Large intestine (tissue), 3 donors: ENCODE data around the gene DIP2C. TPM values are rescaled to one million over a fixed set of nuclear protein-coding genes. Genes with fewer than 3 reads are reported as not detected.
"Not testable (repeated sequence)": the region's sequence is repeated elsewhere in the genome, so short reads cannot be mapped to it uniquely, and the experiment has no call there.

ENCODE experiments used
- DNase-seq, 2 donors: peaks; one replicate each; pipeline versions ENCODE4 v3.0.0 to v3.0.0-alpha.2; 2013
- H3K27ac ChIP-seq: one replicate; pipeline ENCODE4 v1.5.1; 2013; ENCODE audit warnings: low read length
- H3K27me3 ChIP-seq: 2 replicates; pipeline ENCODE4 v1.6.1; 2013; ENCODE audit warnings: low read length; ENCODE audit not compliant: control insufficient read depth, insufficient read depth
- H3K36me3 ChIP-seq: 2 replicates; pipeline ENCODE4 v1.6.1; 2013; ENCODE audit warnings: low read length; ENCODE audit not compliant: control insufficient read depth, insufficient read depth
- H3K4me1 ChIP-seq: one replicate; pipeline ENCODE4 v1.6.1; 2013; ENCODE audit warnings: low read length; ENCODE audit not compliant: control insufficient read depth, insufficient read depth
- H3K4me3 ChIP-seq: one replicate; pipeline ENCODE4 v1.5.1; 2013; ENCODE audit warnings: low read length
- H3K9me3 ChIP-seq: one replicate; pipeline ENCODE4 v1.6.1; 2013; ENCODE audit warnings: mild to moderate bottlenecking, low read depth, low read length, moderate library complexity; ENCODE audit not compliant: control insufficient read depth
- WGBS: methylation state at CpG from one replicate; pipeline ENCODE4 v1.1.5; 2013; ENCODE audit warnings: low lambda C conversion rate; ENCODE audit not compliant: insufficient coverage; 5-methylcytosine and 5-hydroxymethylcytosine counted together
- polyA plus RNA-seq: library from polyadenylated mRNA; unstranded; fragments of 120-200 nt; gene quantifications from one replicate; pipeline ENCODE4 v1.2.1, GENCODE V29; 2013

Gene DIP2C
- polyA plus RNA-seq, 1 donor: 16.5 TPM

DNA sequence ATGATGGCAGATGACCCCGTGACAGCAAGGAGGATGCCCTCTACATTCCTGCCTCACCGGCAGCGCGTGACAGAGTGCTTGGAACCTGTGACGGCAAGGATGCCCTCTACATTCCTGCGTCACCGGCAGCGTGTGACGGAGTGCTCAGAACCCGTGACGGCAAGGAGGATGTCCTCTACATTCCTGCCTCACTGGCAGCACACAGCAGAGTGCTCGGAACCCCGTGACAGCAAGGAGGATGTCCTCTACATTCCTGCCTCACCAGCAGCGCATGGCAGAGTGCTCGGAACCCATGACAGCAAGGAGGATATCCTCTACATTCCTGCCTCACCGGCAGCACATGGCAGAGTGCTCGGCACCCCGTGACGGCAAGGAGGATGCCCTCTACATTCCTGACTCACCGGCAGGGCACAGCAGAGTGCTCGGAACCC lies 231.0 kb downstream of the DIP2C start:
- Histone ChIP-seq H3K27me3 (no peaks in the 10 kb centered on the region), H3K9me3 (no peaks in the 10 kb centered on the region), H3K4me3 (no peak overlapping the region), H3K27ac (no peak overlapping the region), H3K4me1 (no peaks in the 10 kb centered on the region), H3K36me3 (peaks cover 10% of the 10 kb centered on the region)
- WGBS: no CpG with 5 or more reads among the region's 21 CpGs
- no peak for DNase-seq

DNA sequence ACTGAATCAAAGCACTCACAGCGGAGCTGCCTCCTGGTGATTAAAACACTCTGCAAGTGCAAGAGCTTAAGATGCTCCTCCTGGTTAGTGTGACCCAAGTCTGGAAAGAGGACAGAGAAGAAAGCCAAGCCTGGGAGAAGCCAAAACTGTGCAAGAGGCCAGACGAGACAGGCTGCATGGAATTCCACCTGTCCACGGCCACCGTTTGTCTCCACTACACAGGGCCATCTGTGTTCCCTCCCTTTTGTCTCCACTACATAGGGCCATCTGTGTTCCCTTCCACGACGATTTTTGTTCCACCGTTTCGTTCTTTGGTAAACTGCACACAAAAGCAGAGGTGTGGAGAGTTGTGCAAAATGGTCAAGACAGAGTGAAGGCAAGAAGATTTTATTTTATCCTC lies 233.0 kb downstream of the DIP2C start:
- DNase-seq: no peak
- Histone ChIP-seq H3K27ac (no peak overlapping the region), H3K4me1 (no peaks in the 10 kb centered on the region), H3K4me3 (no peak overlapping the region), H3K9me3 (no peaks in the 10 kb centered on the region), H3K36me3 (peaks cover 12% of the 10 kb centered on the region), H3K27me3 (no peaks in the 10 kb centered on the region)
- 80% methylated on average over 3 of the region's 8 CpGs for WGBS

GRCh38 chr10:454860-455259 lies 234.6 kb downstream of the DIP2C start:
- H3K36me3 ChIP-seq: peaks cover 11% of the 10 kb centered on the region
- H3K27me3 ChIP-seq: no peaks in the 10 kb centered on the region
- DNase-seq: no peak
- WGBS: no CpG with 5 or more reads among the region's 5 CpGs
- H3K4me3 ChIP-seq: no peak overlapping the region
- H3K27ac ChIP-seq: no peak overlapping the region
- H3K9me3 ChIP-seq: no peaks in the 10 kb centered on the region
- no peaks in the 10 kb centered on the region for H3K4me1 ChIP-seq

DNA sequence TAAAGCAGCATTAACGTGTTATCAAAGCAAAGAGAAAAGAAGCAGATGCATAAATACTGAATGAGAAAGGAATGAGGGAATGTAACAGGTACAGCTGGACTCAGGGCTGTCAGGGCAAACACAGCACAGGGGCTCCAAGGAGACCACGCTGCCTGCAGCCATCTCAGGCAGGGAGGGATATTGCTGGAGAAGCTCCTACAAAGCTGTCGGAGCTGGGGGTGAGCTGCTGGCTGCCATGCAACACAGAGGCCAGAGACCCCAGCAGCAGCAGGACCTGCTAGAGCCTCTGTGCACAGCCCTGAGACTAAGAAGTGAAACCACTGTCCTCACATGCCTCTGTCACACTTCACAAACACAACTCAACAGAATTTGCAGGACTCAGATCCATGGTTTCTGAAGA lies 235.8 kb downstream of the DIP2C start:
- Histone ChIP-seq H3K4me3 (no peak overlapping the region), H3K27me3 (no peaks in the 10 kb centered on the region), H3K9me3 (no peaks in the 10 kb centered on the region), H3K36me3 (peaks cover 2% of the 10 kb centered on the region), H3K4me1 (no peaks in the 10 kb centered on the region), H3K27ac (no peak overlapping the region)
- DNase-seq: no peak
- WGBS: 78% methylated on average over 1 of the region's 3 CpGs

- Histone ChIP-seq H3K36me3 (peaks cover 2% of the 10 kb centered on the region), H3K9me3 (no peaks in the 10 kb centered on the region), H3K4me3 (no peak overlapping the region), H3K27ac (no peak overlapping the region), H3K27me3 (no peaks in the 10 kb centered on the region), H3K4me1 (no peaks in the 10 kb centered on the region)
- 50% methylated on average over 1 of the region's 24 CpGs for WGBS
- DNase-seq: no peak
Measured at GRCh38 chr10:452512-453426, 236.7 kb downstream of the DIP2C start.

DNA sequence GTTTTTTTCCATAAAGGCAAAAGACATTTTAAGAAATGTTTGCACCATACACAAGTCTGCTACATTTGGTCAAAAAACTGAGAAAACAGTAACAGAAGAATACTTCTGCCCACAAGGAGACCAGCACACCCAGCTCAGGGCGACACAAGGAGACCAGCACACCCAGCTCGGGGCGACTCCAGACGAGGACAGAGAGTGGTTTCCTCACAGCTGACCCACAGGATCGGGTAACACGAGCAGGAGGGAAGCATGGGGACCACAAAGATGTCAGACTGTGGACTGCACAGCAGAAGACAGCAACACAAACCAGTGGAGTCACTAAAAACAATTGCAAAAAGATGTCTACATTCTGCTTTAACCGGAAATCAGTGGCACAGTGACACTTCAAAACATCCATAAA lies 237.6 kb downstream of the DIP2C start:
- Histone ChIP-seq H3K27ac (no peak overlapping the region), H3K27me3 (no peaks in the 10 kb centered on the region), H3K4me3 (no peak overlapping the region), H3K36me3 (peaks cover 2% of the 10 kb centered on the region), H3K4me1 (no peaks in the 10 kb centered on the region), H3K9me3 (no peaks in the 10 kb centered on the region)
- 80% methylated on average over 2 of the region's 7 CpGs for WGBS
- DNase-seq: no peak

DNA sequence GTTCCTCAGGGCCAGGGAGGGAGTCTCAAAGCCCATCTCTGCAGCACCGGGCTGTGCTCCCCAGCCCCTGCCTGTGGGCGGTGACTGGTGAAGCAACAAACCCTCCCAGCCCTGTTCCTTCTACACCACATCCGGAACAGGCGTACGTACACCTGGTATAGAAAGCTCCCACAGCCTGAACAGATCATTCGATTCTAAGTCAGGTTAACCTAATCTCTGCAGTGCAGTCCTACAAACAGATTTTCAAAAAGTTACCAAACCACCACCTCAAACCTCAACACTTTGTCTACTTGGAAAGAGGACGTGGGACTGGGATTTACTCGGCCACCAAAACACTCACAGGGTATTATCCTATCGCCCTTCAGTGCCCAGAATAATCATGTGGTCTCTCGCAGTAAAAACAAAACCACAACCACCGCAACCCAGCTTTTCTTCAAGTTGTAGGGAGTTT lies 238.4 kb downstream of the DIP2C start:
- Histone ChIP-seq H3K4me3 (no peak overlapping the region), H3K4me1 (no peaks in the 10 kb centered on the region), H3K36me3 (peaks cover 2% of the 10 kb centered on the region), H3K27me3 (no peaks in the 10 kb centered on the region), H3K9me3 (no peaks in the 10 kb centered on the region), H3K27ac (no peak overlapping the region)
- DNase-seq: no peak
- WGBS: 100% methylated on average over 1 of the region's 11 CpGs

DNA sequence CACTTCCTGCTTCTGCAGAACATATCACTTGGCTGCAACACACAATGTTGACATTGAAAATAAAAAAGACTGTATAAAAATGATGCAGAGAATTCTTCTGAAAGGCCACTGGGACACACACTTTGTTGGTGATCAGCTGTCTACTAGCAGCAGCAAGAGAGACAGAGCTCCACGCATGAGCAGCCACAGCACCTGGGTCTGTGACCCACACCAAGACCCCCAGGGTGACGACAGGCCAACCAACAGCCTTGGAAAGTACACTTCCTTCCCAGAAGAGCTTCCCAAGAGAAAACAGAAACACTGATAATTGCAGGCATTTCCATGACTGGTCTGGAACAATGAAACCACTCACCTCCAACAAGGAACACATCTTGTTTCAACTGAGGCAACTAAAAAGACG lies 239.0 kb downstream of the DIP2C start:
- DNase-seq: no peak
- H3K27me3 ChIP-seq: no peaks in the 10 kb centered on the region
- H3K4me3 ChIP-seq: no peak overlapping the region
- H3K36me3 ChIP-seq: peaks cover 2% of the 10 kb centered on the region
- H3K27ac ChIP-seq: no peak overlapping the region
- no peaks in the 10 kb centered on the region for H3K4me1 ChIP-seq
- WGBS: no CpG with 5 or more reads among the region's 3 CpGs
- H3K9me3 ChIP-seq: no peaks in the 10 kb centered on the region

- WGBS: 80% methylated on average over 1 of the region's 6 CpGs
- H3K27ac ChIP-seq, H3K4me1 ChIP-seq, H3K9me3 ChIP-seq, DNase-seq, H3K36me3 ChIP-seq, H3K27me3 ChIP-seq, H3K4me3 ChIP-seq: not testable (repeated sequence)
Measured at GRCh38 chr10:449331-449730, 240.1 kb downstream of the DIP2C start.

DNA sequence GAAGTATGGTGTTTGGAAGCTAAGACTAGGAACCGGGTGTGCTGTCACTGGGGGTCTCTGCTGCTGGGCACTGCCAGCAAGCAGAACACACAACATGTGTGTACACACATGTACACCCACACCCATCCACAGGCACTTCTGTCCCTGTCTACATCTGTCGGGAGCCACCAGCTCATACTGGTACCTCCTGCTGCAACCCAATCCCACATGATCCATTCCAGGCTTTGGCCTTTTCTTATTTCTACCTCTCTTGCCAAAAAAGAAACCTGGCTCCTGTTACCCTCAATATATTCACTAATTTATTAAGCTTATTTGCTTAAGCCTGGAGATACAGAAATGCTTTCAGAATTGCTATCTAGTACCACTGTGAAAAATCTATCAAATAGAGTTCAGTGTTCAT lies 246.0 kb downstream of the DIP2C start:
- Histone ChIP-seq H3K27ac (no peak overlapping the region), H3K4me1 (no peaks in the 10 kb centered on the region), H3K4me3 (no peak overlapping the region), H3K9me3 (no peaks in the 10 kb centered on the region), H3K27me3 (no peaks in the 10 kb centered on the region), H3K36me3 (peaks cover 13% of the 10 kb centered on the region)
- DNase-seq: no peak
- WGBS: no CpG with 5 or more reads among the region's 2 CpGs

- no CpG with 5 or more reads among the region's 6 CpGs for WGBS
- Histone ChIP-seq H3K9me3 (no peaks in the 10 kb centered on the region), H3K4me3 (no peak overlapping the region), H3K36me3 (peaks cover 15% of the 10 kb centered on the region), H3K27me3 (no peaks in the 10 kb centered on the region), H3K27ac (no peak overlapping the region), H3K4me1 (no peaks in the 10 kb centered on the region)
- DNase-seq: no peak
Measured at GRCh38 chr10:442209-442608, 247.3 kb downstream of the DIP2C start.
